Neural cell (in vitro differentiated cells): ENCODE data around the gene GFRA1. TPM values are rescaled to one million over a fixed set of nuclear protein-coding genes. Genes with fewer than 3 reads are reported as not detected.

Source experiments
- H2AFZ ChIP-seq: fragments of 200-600, 300-800 bp; sonication (generic), shearing (Covaris generic); 2 replicates; pipeline ENCODE4 v1.6.0; 2014; ENCODE audit warnings: low read depth, mild to moderate bottlenecking, antibody characterized with exemption, low read length, moderate library complexity
- H3F3A ChIP-seq: fragments of 200-600 bp; shearing (Covaris generic); 2 replicates; pipeline ENCODE4 v1.6.1; 2016; ENCODE audit warnings: mild to moderate bottlenecking, moderate library complexity, mixed read lengths, antibody characterized with exemption, low read length; ENCODE audit not compliant: insufficient read depth, poor library complexity, severe bottlenecking
- H3K27ac ChIP-seq: fragments of 200-600, 300-800 bp; sonication (generic), shearing (Covaris generic); 2 replicates; pipeline ENCODE4 v1.5.1; 2014; ENCODE audit warnings: mild to moderate bottlenecking, low read length, moderate library complexity
- H3K27me3 ChIP-seq: fragments of 300-800, 200-600 bp; sonication (generic), shearing (Covaris generic); 2 replicates; pipeline ENCODE4 v1.6.0; 2014; ENCODE audit warnings: mild to moderate bottlenecking, low read depth, low read length, moderate library complexity; ENCODE audit not compliant: insufficient read depth
- H3K36me3 ChIP-seq: fragments of 300-800, 200-600 bp; sonication (generic), shearing (Covaris generic); 2 replicates; pipeline ENCODE4 v1.5.1; 2014; ENCODE audit warnings: mild to moderate bottlenecking, antibody characterized with exemption, low read length, moderate library complexity; ENCODE audit not compliant: insufficient read depth
- H3K4me2 ChIP-seq: fragments of 300-800, 200-600 bp; sonication (generic), shearing (Covaris generic); 2 replicates; pipeline ENCODE4 v1.6.0; 2014; ENCODE audit warnings: mild to moderate bottlenecking, low read length
- H3K4me3 ChIP-seq: fragments of 300-800, 200-600 bp; sonication (generic), shearing (Covaris generic); 2 replicates; pipeline ENCODE4 v1.5.1; 2014; ENCODE audit warnings: mild to moderate bottlenecking, low read length, moderate library complexity
- H3K79me2 ChIP-seq: fragments of 200-600 bp; shearing (Covaris generic); replicated peaks from 2 replicates; pipeline ENCODE4 v1.6.0; 2014; ENCODE audit warnings: mild to moderate bottlenecking, low read length, moderate library complexity; ENCODE audit not compliant: insufficient read depth
- H3K9ac ChIP-seq: fragments of 300-800, 200-600 bp; sonication (generic), shearing (Covaris generic); 2 replicates; pipeline ENCODE4 v1.6.1; 2016; ENCODE audit warnings: mild to moderate bottlenecking, low read length, mixed read lengths
- H3K9me2 ChIP-seq: fragments of 200-600 bp; shearing (Covaris generic); 2 replicates; pipeline ENCODE4 v1.6.1; 2016; ENCODE audit warnings: mild to moderate bottlenecking, low read length, mixed read lengths; ENCODE audit not compliant: insufficient read depth
- H3K9me3 ChIP-seq: fragments of 200-600, 300-800 bp; sonication (generic), shearing (Covaris generic); 2 replicates; pipeline ENCODE4 v1.6.1; 2016; ENCODE audit warnings: mild to moderate bottlenecking, mixed run types, low read length, moderate library complexity, mixed read lengths
- H4K20me1 ChIP-seq: fragments of 200-600 bp; shearing (Covaris generic); 2 replicates; pipeline ENCODE4 v1.6.1; 2016; ENCODE audit warnings: mild to moderate bottlenecking, mixed run types; ENCODE audit not compliant: insufficient read depth
- EP300 ChIP-seq: fragments of 450-650 bp; conservative IDR thresholded peaks from 2 replicates; pipeline ENCODE4 v1.6.1; 2014; ENCODE audit warnings: antibody characterized with exemption, mild to moderate bottlenecking, moderate library complexity; ENCODE audit not compliant: poor library complexity, severe bottlenecking
- EZH2 ChIP-seq: fragments of 200-600, 300-800 bp; shearing (Covaris generic), sonication (generic); IDR thresholded peaks from 2 replicates; pipeline ENCODE4 v1.6.1; 2014; ENCODE audit warnings: antibody characterized with exemption, low read length, borderline replicate concordance, mild to moderate bottlenecking; ENCODE audit not compliant: insufficient read depth, poor library complexity, severe bottlenecking
- MXI1 ChIP-seq: fragments of 450-650 bp; conservative IDR thresholded peaks from 2 replicates; pipeline ENCODE4 v1.6.1; 2014; ENCODE audit warnings: antibody characterized with exemption, mild to moderate bottlenecking; ENCODE audit not compliant: poor library complexity, severe bottlenecking
- POLR2AphosphoS5 ChIP-seq: IDR thresholded peaks from 2 replicates; pipeline ENCODE4 v1.6.1; 2012
- RAD21 ChIP-seq: fragments of 450-650 bp; conservative IDR thresholded peaks from 2 replicates; pipeline ENCODE4 v1.6.1; 2014; ENCODE audit warnings: antibody characterized with exemption, mild to moderate bottlenecking, moderate library complexity
- SMC3 ChIP-seq: fragments of 450-650 bp; conservative IDR thresholded peaks from 2 replicates; pipeline ENCODE4 v1.6.1; 2014; ENCODE audit warnings: antibody characterized with exemption, mild to moderate bottlenecking, moderate library complexity; ENCODE audit not compliant: poor library complexity
- TAF1 ChIP-seq: IDR thresholded peaks from 2 replicates; pipeline ENCODE4 v1.6.1; 2012; ENCODE audit warnings: low read depth
- polyA plus RNA-seq: library from polyadenylated mRNA; depleted of rRNA; stranded (reverse); fragments of >200 nt; gene quantifications from 2 replicates; pipeline ENCODE4 v1.2.3, GENCODE V29; 2014
- TF ChIP-seq, protein P1 (sequence below): IDR thresholded peaks from 2 replicates; pipeline ENCODE4 v1.6.1; 2012; ENCODE audit warnings: borderline replicate concordance
- TF ChIP-seq, protein P2 (sequence below): fragments of 450-650 bp; IDR thresholded peaks from 2 replicates; pipeline ENCODE4 v1.5.1; 2014; ENCODE audit warnings: antibody characterized with exemption, mild to moderate bottlenecking, moderate library complexity; ENCODE audit not compliant: poor library complexity, severe bottlenecking

The GFRA1 gene
- polyA plus RNA-seq, 1 donor from 2014 or later = 2.3 TPM

DNA sequence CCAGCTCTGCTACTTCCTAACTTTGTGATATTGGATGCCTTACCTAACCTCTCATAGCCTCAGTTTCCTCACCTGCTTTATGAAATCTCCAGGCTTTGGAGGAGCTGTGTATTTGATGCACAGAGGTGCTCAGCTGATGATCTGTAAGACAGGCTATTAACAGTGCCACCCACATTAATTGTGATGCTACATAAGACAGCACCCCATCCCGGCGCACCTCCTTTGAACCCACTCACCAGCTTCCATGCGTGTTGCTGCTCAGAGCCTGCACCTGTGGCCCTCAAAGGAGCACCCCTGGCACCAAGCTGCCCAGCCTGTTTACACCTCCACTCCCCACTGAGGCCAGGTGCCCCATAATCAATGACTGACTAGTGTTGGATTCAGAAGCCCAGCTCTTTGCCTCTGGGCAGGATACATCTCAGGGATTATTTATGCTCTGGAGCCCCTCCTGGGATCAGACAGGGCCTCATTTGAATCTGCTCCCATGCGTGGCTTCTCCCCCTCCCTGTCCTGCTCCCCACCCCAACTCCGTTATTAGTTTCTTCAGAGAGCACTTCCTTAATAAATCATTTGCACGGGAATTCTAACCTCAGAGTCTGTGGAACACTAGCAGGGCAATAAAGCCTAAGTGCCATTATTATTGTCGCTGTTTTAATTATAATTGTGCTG lies 87.7 kb downstream of the GFRA1 start:
- H3F3A ChIP-seq = no peaks in the 10 kb centered on the region
- no peak overlapping the region for H3K27ac ChIP-seq
- H3K79me2 ChIP-seq = no peaks in the 10 kb centered on the region
- H3K9me2 ChIP-seq = no peaks in the 10 kb centered on the region
- no peak overlapping the region for H3K4me3 ChIP-seq
- H2AFZ ChIP-seq = no peak overlapping the region
- H3K36me3 ChIP-seq = no peaks in the 10 kb centered on the region
- TF ChIP-seq TAF1 = no peak
- TF ChIP-seq, protein P1, sequence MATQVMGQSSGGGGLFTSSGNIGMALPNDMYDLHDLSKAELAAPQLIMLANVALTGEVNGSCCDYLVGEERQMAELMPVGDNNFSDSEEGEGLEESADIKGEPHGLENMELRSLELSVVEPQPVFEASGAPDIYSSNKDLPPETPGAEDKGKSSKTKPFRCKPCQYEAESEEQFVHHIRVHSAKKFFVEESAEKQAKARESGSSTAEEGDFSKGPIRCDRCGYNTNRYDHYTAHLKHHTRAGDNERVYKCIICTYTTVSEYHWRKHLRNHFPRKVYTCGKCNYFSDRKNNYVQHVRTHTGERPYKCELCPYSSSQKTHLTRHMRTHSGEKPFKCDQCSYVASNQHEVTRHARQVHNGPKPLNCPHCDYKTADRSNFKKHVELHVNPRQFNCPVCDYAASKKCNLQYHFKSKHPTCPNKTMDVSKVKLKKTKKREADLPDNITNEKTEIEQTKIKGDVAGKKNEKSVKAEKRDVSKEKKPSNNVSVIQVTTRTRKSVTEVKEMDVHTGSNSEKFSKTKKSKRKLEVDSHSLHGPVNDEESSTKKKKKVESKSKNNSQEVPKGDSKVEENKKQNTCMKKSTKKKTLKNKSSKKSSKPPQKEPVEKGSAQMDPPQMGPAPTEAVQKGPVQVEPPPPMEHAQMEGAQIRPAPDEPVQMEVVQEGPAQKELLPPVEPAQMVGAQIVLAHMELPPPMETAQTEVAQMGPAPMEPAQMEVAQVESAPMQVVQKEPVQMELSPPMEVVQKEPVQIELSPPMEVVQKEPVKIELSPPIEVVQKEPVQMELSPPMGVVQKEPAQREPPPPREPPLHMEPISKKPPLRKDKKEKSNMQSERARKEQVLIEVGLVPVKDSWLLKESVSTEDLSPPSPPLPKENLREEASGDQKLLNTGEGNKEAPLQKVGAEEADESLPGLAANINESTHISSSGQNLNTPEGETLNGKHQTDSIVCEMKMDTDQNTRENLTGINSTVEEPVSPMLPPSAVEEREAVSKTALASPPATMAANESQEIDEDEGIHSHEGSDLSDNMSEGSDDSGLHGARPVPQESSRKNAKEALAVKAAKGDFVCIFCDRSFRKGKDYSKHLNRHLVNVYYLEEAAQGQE = no peak
- TF ChIP-seq, protein P2, sequence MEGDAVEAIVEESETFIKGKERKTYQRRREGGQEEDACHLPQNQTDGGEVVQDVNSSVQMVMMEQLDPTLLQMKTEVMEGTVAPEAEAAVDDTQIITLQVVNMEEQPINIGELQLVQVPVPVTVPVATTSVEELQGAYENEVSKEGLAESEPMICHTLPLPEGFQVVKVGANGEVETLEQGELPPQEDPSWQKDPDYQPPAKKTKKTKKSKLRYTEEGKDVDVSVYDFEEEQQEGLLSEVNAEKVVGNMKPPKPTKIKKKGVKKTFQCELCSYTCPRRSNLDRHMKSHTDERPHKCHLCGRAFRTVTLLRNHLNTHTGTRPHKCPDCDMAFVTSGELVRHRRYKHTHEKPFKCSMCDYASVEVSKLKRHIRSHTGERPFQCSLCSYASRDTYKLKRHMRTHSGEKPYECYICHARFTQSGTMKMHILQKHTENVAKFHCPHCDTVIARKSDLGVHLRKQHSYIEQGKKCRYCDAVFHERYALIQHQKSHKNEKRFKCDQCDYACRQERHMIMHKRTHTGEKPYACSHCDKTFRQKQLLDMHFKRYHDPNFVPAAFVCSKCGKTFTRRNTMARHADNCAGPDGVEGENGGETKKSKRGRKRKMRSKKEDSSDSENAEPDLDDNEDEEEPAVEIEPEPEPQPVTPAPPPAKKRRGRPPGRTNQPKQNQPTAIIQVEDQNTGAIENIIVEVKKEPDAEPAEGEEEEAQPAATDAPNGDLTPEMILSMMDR = no peak
- no peak for TF ChIP-seq RAD21
- no peak for TF ChIP-seq MXI1
- no peak for TF ChIP-seq EP300
- no peak for TF ChIP-seq EZH2
- TF ChIP-seq POLR2AphosphoS5 = no peak
- TF ChIP-seq SMC3 = no peak
- no peaks in the 10 kb centered on the region for H3K27me3 ChIP-seq
- H3K4me2 ChIP-seq = no peak overlapping the region
- H3K9me3 ChIP-seq = no peaks in the 10 kb centered on the region
- no peaks in the 10 kb centered on the region for H4K20me1 ChIP-seq
- H3K9ac ChIP-seq = no peak overlapping the region

DNA sequence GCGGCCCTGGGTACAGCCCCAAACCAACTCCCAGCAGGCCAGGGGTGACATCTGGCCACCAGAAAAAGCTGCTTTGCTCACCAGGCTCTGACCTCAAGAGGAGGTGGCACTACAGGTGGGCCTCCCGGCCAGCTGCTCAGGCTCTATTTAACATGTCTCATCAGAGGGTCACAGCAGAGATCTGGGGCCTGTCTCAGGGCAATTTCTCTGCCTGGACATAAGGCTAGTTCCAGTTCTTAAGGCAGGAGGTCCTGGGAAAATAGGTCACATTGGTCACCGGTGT lies 88.6 kb downstream of the GFRA1 start:
- no peaks in the 10 kb centered on the region for H3F3A ChIP-seq
- H3K4me2 ChIP-seq = no peak overlapping the region
- H4K20me1 ChIP-seq = no peaks in the 10 kb centered on the region
- H3K9me3 ChIP-seq = no peaks in the 10 kb centered on the region
- H3K27ac ChIP-seq = no peak overlapping the region
- H3K27me3 ChIP-seq = no peaks in the 10 kb centered on the region
- H3K79me2 ChIP-seq = no peaks in the 10 kb centered on the region
- H3K9me2 ChIP-seq = no peaks in the 10 kb centered on the region
- H3K9ac ChIP-seq = no peak overlapping the region
- no peak for TF ChIP-seq POLR2AphosphoS5
- TF ChIP-seq, protein P2 = no peak
- no peak for TF ChIP-seq EZH2
- TF ChIP-seq MXI1 = no peak
- no peak for TF ChIP-seq SMC3
- TF ChIP-seq, protein P1 = no peak
- TF ChIP-seq EP300 = no peak
- TF ChIP-seq TAF1 = no peak
- no peak for TF ChIP-seq RAD21
- no peaks in the 10 kb centered on the region for H3K36me3 ChIP-seq
- H3K4me3 ChIP-seq = no peak overlapping the region
- no peak overlapping the region for H2AFZ ChIP-seq
